T1000 (cell line): ENCODE data around the gene RHBDD2.
"Not testable (repeated sequence)": the region's sequence is repeated elsewhere in the genome, so short reads cannot be mapped to it uniquely, and the experiment has no call there.

Source experiments
- DNase-seq: peaks from one replicate; lab custom pipeline; 2025; ENCODE audit warnings: mixed read lengths; lab: John Stamatoyannopoulos, UW

The RHBDD2 gene

GRCh38 chr7:75878769-75879611 lies at the start of gene RHBDD2:
TSS of gene RHBDD2 (plus strand) at chr7:75879034. CDS start at chr7:75879083, 49 bp downstream.
- peak; percentile 90 for DNase-seq

GRCh38 chr7:75829656-75830055 lies 49.2 kb upstream of the RHBDD2 start:
- peak; percentile 46 for DNase-seq

- DNase-seq = no peak
Observed at GRCh38 chr7:75830978-75831377, 47.9 kb upstream of the RHBDD2 start.

GRCh38 chr7:75833662-75834061 lies 45.2 kb upstream of the RHBDD2 start:
- not testable (repeated sequence) for DNase-seq

GRCh38 chr7:75835688-75836285 lies 43.0 kb upstream of the RHBDD2 start:
- no peak for DNase-seq

GRCh38 chr7:75836798-75837197 lies 42.0 kb upstream of the RHBDD2 start:
- DNase-seq = no peak

- not testable (repeated sequence) for DNase-seq
Observed at GRCh38 chr7:75838281-75838930, 40.4 kb upstream of the RHBDD2 start.

- no peak for DNase-seq
Observed at GRCh38 chr7:75840029-75840428, 38.8 kb upstream of the RHBDD2 start.

GRCh38 chr7:75842836-75843446 lies 35.9 kb upstream of the RHBDD2 start:
- peak; percentile 1 for DNase-seq

GRCh38 chr7:75843613-75844116 lies 35.2 kb upstream of the RHBDD2 start:
- DNase-seq = no peak

- DNase-seq = no peak
Observed at GRCh38 chr7:75844158-75844557, 34.7 kb upstream of the RHBDD2 start.

GRCh38 chr7:75845132-75845531 lies 33.7 kb upstream of the RHBDD2 start:
- DNase-seq = not testable (repeated sequence)

- DNase-seq = no peak
Observed at GRCh38 chr7:75847707-75848106, 31.1 kb upstream of the RHBDD2 start.

GRCh38 chr7:75849573-75849972 lies 29.3 kb upstream of the RHBDD2 start:
- DNase-seq = no peak

GRCh38 chr7:75850235-75850634 lies 28.6 kb upstream of the RHBDD2 start:
- DNase-seq = no peak

- DNase-seq = no peak
Observed at GRCh38 chr7:75854233-75854632, 24.6 kb upstream of the RHBDD2 start.

GRCh38 chr7:75854813-75855345 lies 24.0 kb upstream of the RHBDD2 start:
- DNase-seq = not testable (repeated sequence)

GRCh38 chr7:75856536-75856935 lies 22.3 kb upstream of the RHBDD2 start:
- DNase-seq = no peak

- no peak for DNase-seq
Observed at GRCh38 chr7:75858410-75858809, 20.4 kb upstream of the RHBDD2 start.

- DNase-seq = no peak
Observed at GRCh38 chr7:75861636-75862035, 17.2 kb upstream of the RHBDD2 start.

GRCh38 chr7:75864251-75864650 lies 14.6 kb upstream of the RHBDD2 start:
- not testable (repeated sequence) for DNase-seq

- DNase-seq = no peak
Observed at GRCh38 chr7:75866114-75866488, 12.7 kb upstream of the RHBDD2 start.
